Middle frontal gyrus (tissue), 1 donor: ENCODE data around the gene DNAJC5.
A peak's percentile ranks its signal among the peaks of the same experiment; 100 is the strongest.
"Not testable (repeated sequence)": the region's sequence is repeated elsewhere in the genome, so short reads cannot be mapped to it uniquely, and the experiment has no call there.

Experiments used
- DNase-seq: peaks from one replicate; pipeline ENCODE4 v3.0.0-alpha.2; 2015; ENCODE audit warnings: low spot score; ENCODE audit errors: extremely low spot score

The DNAJC5 gene

GRCh38 chr20:63894358-63895201 is at the start of gene DNAJC5:
Gene DNAJC5, plus strand, starts transcription at chr20:63895126. Its CDS starts 33,220 bp downstream, at chr20:63928346.
- DNase-seq = peak; percentile 95

GRCh38 chr20:63846128-63846771 is 48.7 kb upstream of the DNAJC5 start:
- no peak for DNase-seq

GRCh38 chr20:63846888-63847236 is 48.1 kb upstream of the DNAJC5 start:
- DNase-seq = no peak

GRCh38 chr20:63847237-63848002 is 47.5 kb upstream of the DNAJC5 start:
- no peak for DNase-seq

- no peak for DNase-seq
These were observed 46.7 kb upstream of the DNAJC5 start for GRCh38 chr20:63848003-63848911.

GRCh38 chr20:63850689-63851547 is 44.0 kb upstream of the DNAJC5 start:
- DNase-seq = no peak

GRCh38 chr20:63851548-63851943 is 43.4 kb upstream of the DNAJC5 start:
- DNase-seq = not testable (repeated sequence)

- not testable (repeated sequence) for DNase-seq
These were observed 41.2 kb upstream of the DNAJC5 start for GRCh38 chr20:63853733-63854068.

- DNase-seq = no peak
These were observed 40.7 kb upstream of the DNAJC5 start for GRCh38 chr20:63854069-63854765.

- no peak for DNase-seq
These were observed 40.1 kb upstream of the DNAJC5 start for GRCh38 chr20:63854766-63855362.

GRCh38 chr20:63855363-63856097 is 39.4 kb upstream of the DNAJC5 start:
- no peak for DNase-seq

- DNase-seq = no peak
These were observed 38.8 kb upstream of the DNAJC5 start for GRCh38 chr20:63856098-63856511.

- DNase-seq = no peak
These were observed 37.0 kb upstream of the DNAJC5 start for GRCh38 chr20:63857764-63858392.

- DNase-seq = no peak
These were observed 36.3 kb upstream of the DNAJC5 start for GRCh38 chr20:63858393-63859165.

- DNase-seq = no peak
These were observed 35.7 kb upstream of the DNAJC5 start for GRCh38 chr20:63859166-63859699.

GRCh38 chr20:63860325-63861051 is 34.4 kb upstream of the DNAJC5 start:
- no peak for DNase-seq
